Kidney epithelial cell (primary cell): Measurements from ENCODE around the gene SPOCK1. TPM values are rescaled to one million over a fixed set of nuclear protein-coding genes. Genes with fewer than 3 reads are reported as not detected.

ENCODE experiments used
- DNase-seq: peaks from one replicate; pipeline ENCODE4 v3.0.0-alpha.2; 2010; ENCODE audit warnings: low read depth
- H3K27me3 ChIP-seq: 2 replicates; pipeline ENCODE4 v1.6.0; 2011; ENCODE audit warnings: low read length; ENCODE audit not compliant: control insufficient read depth, insufficient read depth
- H3K36me3 ChIP-seq: 2 replicates; pipeline ENCODE4 v1.5.1; 2011; ENCODE audit warnings: low read length; ENCODE audit not compliant: control insufficient read depth, insufficient read depth
- H3K4me3 ChIP-seq: 2 replicates; pipeline ENCODE4 v1.5.1; 2011; ENCODE audit warnings: low read depth, mild to moderate bottlenecking, control low read depth, low read length
- total RNA-seq: library from RNA; depleted of rRNA; stranded (reverse); fragments of >200 nt; gene quantifications from 2 replicates; pipeline ENCODE4 v1.2.3, GENCODE V29; 2015
- TF ChIP-seq, protein P1 (sequence below): IDR thresholded peaks from 2 replicates; pipeline ENCODE4 v1.5.1; 2011; ENCODE audit warnings: mild to moderate bottlenecking, moderate library complexity, low read length, control low read depth, inconsistent platforms; ENCODE audit not compliant: insufficient read depth, poor library complexity, severe bottlenecking

SPOCK1 gene
- total RNA-seq, 1 donor from 2014 or later, result 13.1 TPM

DNA sequence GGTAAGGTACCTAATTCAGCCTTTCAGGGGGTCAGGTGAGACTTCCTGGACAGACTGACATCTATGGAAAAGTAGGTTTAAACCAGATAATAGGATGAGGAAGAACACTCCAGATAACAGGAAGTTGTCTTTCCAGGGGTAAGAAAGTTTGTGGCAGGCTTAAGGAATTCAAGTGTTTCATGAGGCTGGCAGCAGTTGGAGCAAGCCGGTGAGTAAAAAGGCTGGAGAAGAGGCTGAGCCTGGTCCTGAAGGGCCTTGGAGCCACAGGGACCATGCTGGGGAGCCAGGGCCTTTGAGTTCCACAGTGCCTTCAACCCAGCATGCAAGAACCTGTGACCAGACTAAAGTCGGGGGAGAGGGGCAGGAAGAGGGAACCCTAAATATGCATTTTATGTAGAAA is 353.4 kb downstream of the SPOCK1 start:
- Histone ChIP-seq H3K4me3 (no peak overlapping the region), H3K36me3 (no peaks in the 10 kb centered on the region), H3K27me3 (no peaks in the 10 kb centered on the region)
- no peak for DNase-seq
- TF ChIP-seq, protein P1, sequence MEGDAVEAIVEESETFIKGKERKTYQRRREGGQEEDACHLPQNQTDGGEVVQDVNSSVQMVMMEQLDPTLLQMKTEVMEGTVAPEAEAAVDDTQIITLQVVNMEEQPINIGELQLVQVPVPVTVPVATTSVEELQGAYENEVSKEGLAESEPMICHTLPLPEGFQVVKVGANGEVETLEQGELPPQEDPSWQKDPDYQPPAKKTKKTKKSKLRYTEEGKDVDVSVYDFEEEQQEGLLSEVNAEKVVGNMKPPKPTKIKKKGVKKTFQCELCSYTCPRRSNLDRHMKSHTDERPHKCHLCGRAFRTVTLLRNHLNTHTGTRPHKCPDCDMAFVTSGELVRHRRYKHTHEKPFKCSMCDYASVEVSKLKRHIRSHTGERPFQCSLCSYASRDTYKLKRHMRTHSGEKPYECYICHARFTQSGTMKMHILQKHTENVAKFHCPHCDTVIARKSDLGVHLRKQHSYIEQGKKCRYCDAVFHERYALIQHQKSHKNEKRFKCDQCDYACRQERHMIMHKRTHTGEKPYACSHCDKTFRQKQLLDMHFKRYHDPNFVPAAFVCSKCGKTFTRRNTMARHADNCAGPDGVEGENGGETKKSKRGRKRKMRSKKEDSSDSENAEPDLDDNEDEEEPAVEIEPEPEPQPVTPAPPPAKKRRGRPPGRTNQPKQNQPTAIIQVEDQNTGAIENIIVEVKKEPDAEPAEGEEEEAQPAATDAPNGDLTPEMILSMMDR, result no peak

- no peak for DNase-seq
- Histone ChIP-seq H3K4me3 (no peak overlapping the region), H3K36me3 (no peaks in the 10 kb centered on the region), H3K27me3 (no peaks in the 10 kb centered on the region)
- TF ChIP-seq, protein P1, result no peak
Observed at GRCh38 chr5:137144656-137145055, 354.5 kb downstream of the SPOCK1 start.

DNA sequence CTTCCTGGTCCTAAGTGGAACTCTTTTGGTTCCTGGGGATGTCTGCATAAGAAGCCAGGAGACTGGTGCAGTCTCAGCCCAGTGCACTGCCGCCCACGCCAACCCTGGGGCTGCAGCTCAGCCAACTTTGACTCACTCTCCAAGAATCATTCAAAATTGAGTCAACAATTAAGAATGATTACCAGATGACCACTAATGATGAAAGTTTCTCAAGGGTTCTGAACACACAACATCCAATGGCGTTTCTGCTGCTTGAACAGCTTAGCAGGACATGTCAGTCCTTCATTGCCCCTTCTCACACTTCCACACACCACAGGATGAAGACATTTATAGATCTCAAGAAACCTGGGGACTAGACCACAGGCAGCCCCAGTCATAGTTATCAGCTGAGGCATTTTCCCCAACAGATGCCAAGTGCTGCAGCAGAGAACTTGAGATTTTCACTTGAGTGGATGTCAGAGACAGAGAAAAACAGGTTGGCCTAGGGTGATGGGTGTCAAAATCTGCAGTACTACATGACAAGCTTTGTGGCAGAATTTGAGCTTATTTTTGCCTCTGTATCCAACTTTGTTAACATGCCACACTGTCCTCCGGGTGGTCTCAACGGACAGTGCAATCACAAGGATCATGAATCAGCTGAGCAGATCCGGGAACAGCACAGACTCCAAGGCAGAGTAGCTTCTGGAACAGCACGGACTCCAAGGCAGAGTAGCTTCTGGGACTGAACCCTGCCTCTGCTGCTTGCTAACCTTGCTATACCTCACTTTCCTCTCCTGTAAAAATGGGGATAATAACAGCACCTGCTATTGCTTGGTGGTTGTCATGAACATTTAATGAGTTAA is 356.1 kb downstream of the SPOCK1 start:
- TF ChIP-seq, protein P1, result no peak
- DNase-seq, result peak; percentile 93
- Histone ChIP-seq H3K4me3 (no peak overlapping the region), H3K36me3 (no peaks in the 10 kb centered on the region), H3K27me3 (no peaks in the 10 kb centered on the region)

GRCh38 chr5:137142346-137142745 is 356.8 kb downstream of the SPOCK1 start:
- Histone ChIP-seq H3K27me3 (no peaks in the 10 kb centered on the region), H3K36me3 (no peaks in the 10 kb centered on the region), H3K4me3 (no peak overlapping the region)
- TF ChIP-seq, protein P1, result no peak
- DNase-seq, result no peak

- Histone ChIP-seq H3K27me3 (no peaks in the 10 kb centered on the region), H3K36me3 (no peaks in the 10 kb centered on the region), H3K4me3 (no peak overlapping the region)
- DNase-seq, result no peak
- TF ChIP-seq, protein P1, result no peak
Observed at GRCh38 chr5:137141779-137142178, 357.3 kb downstream of the SPOCK1 start.
